ENCODE results near the gene CACNA1A. TPM values are rescaled to one million over a fixed set of nuclear protein-coding genes. Genes with fewer than 3 reads are reported as not detected.
A peak's percentile ranks its signal among the peaks of the same experiment; 100 is the strongest.

The CACNA1A gene
- polyA plus RNA-seq, 3 donors, result 1.8 to 3.6 (median 1.9) TPM

- DNase-seq (ENCODE audit: extremely low read depth in 1 of 11, low read depth in 9 of 11, low spot score in 4 of 11), result no peak
Measured at GRCh38 chr19:13165162-13165997, 340.9 kb downstream of the CACNA1A start.

- peak in 7 of 11 donors; percentile 73 to 93 (median 84) for DNase-seq (ENCODE audit: extremely low read depth in 1 of 11, low read depth in 9 of 11, low spot score in 4 of 11)
Measured at GRCh38 chr19:13164343-13165161, 341.7 kb downstream of the CACNA1A start.

- peak in 7 of 11 donors; percentile 56 to 88 (median 80) for DNase-seq (ENCODE audit: extremely low read depth in 1 of 11, low read depth in 9 of 11, low spot score in 4 of 11)
Measured at GRCh38 chr19:13163609-13164342, 342.5 kb downstream of the CACNA1A start.

- peak in 9 of 11 donors; percentile 86 to 97 (median 95) for DNase-seq (ENCODE audit: extremely low read depth in 1 of 11, low read depth in 9 of 11, low spot score in 4 of 11)
Measured at GRCh38 chr19:13162724-13163608, 343.3 kb downstream of the CACNA1A start.

GRCh38 chr19:13160557-13160956 lies 345.7 kb downstream of the CACNA1A start:
- DNase-seq (ENCODE audit: extremely low read depth in 1 of 11, low read depth in 9 of 11, low spot score in 4 of 11), result no peak

- no peak for DNase-seq (ENCODE audit: extremely low read depth in 1 of 11, low read depth in 9 of 11, low spot score in 4 of 11)
Measured at GRCh38 chr19:13159713-13160112, 346.6 kb downstream of the CACNA1A start.

Data from renal cortex interstitium (tissue), 11 donors.